NB4 (cell line): Measurements from ENCODE around the gene CGNL1.

Source experiments
- DNase-seq: peaks from one replicate; pipeline ENCODE4 v3.0.0; 2010; ENCODE audit warnings: low read depth
- H3K4me3 ChIP-seq: one replicate; pipeline ENCODE4 v1.5.1; 2011; ENCODE audit warnings: mild to moderate bottlenecking, low read depth, low read length, moderate library complexity
- CTCF ChIP-seq: IDR thresholded peaks from one replicate; pipeline ENCODE4 v1.5.1; 2012; ENCODE audit warnings: low read depth, low read length
- MAX ChIP-seq: IDR thresholded peaks from 2 replicates; pipeline ENCODE4 v1.6.1; 2011; ENCODE audit warnings: low read depth, low read length
- MYC ChIP-seq: IDR thresholded peaks from 2 replicates; pipeline ENCODE4 v1.6.1; 2011; ENCODE audit warnings: low read depth, low read length
- POLR2A ChIP-seq: IDR thresholded peaks from 2 replicates; pipeline ENCODE4 v1.6.1; 2011; ENCODE audit warnings: mild to moderate bottlenecking; ENCODE audit not compliant: insufficient read length; ENCODE audit errors: extremely low read depth

CGNL1 gene

DNA sequence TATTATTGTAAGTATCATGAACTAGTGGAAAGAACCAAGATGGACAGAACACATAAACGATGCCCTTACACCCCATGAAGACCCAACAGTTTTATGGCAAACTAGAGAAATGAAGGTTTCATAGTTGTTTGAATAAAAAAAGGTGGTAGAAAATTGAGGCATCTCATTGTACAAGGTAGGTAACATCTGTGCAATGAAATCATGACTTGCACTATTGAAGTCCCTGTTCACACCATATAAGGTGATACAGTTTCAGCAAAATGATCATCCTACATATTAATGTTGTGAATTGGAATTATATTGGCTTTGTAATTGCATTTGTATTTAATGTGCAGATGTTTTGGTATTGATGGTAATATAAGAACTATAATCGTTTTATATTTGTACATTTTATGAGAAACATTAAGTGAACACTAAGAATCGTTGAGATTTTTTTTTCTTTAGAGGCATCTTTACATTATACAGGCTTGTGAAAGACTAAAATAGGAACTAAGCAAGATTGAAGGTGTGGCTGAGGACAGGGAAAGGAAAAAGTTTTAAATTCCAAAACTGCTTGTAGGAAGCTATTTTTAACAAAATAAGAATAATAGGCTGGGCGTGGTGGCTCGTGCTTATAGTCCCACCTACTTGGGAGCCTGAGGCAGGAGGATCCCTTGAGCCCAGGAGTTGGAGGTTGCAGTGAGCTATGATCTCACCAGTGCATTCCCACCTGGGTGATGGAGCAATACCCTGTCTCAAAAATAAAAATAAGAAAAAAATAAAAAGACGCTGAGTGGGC is 48.5 kb downstream of the CGNL1 start:
- TF ChIP-seq MYC (no peak), POLR2A (no peak), CTCF (no peak), MAX (no peak)
- no peak for DNase-seq
- H3K4me3 ChIP-seq, result no peak overlapping the region

GRCh38 chr15:57425842-57426241 is 49.5 kb downstream of the CGNL1 start:
- no peak for DNase-seq
- no peak overlapping the region for H3K4me3 ChIP-seq
- TF ChIP-seq POLR2A (no peak), MAX (no peak), MYC (no peak), CTCF (no peak)

DNA sequence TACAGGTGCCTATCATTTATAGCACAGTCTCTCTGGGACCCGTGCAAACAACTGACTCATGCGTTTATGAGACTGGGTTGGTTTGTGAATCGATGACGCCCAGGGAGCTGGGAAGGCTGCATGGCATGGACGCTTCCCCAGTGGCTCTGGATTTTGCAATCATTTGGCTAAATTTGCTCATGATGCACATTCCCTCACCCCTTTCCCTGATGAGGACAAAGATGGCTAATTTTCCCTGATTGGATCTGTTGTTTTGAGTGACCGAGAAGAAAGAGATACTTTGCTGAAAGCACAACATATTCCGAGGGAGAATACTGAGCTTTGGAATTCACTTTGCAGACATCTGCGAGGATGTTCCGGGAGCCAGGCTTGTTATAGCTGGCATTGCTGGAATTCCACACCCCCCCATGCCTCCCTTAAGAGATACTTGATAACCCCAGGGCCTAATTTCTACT is 51.1 kb downstream of the CGNL1 start:
- no peak for DNase-seq
- H3K4me3 ChIP-seq, result no peak overlapping the region
- TF ChIP-seq MYC (no peak), MAX (no peak), POLR2A (no peak)

DNA sequence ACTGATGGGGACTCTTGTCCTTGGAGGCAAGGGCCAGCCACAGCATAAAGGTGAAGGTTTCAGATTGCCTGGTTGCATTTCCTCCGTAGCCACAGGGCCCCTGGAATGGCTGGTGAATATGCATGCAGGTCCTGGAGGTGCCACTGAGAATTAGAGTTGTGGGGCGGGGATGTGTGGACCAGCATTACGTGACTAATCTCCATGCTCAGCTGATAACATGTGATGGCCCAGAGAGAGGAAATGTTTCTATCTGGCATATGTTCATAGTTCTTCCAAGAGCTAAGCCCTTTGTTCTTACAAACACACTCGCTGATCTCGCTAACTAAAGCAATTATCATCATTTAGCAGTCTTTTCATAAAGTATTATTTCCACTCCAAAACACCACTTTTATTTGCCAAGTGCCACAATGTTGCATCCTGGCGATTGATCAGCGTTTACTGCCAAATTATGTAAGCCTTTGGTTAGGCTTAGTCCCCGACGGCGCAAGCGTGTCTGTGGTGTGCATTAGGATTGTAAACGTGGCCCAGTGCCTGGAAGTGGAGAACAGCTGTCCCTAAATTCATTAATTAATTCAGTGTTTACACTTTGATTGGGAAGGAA is 55.9 kb downstream of the CGNL1 start:
- no peak for TF ChIP-seq MAX
- TF ChIP-seq POLR2A, result no peak
- TF ChIP-seq MYC, result no peak
- TF ChIP-seq CTCF, result no peak
- no peak for DNase-seq
- no peak overlapping the region for H3K4me3 ChIP-seq

DNA sequence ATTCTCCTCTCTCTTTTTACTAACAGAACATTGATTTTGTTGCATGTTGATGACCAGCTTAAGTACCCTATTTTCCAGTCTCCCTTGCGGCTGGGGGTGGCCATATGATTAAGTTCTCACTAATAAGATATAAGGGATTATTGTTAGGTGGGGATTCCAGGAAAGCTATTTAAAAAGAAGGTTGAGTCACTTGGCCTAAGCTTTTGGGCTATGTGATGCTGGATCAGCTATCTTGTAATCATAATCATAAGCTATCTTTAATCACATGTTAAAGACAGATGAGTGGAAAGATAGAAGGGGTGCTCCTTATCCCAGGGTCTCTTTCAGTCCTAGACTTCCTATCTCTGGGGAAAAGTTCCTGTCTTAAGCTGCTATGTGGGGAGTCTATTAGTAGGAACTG is 59.9 kb downstream of the CGNL1 start:
- no peak overlapping the region for H3K4me3 ChIP-seq
- TF ChIP-seq MAX, result no peak
- TF ChIP-seq POLR2A, result no peak
- no peak for TF ChIP-seq MYC
- no peak for TF ChIP-seq CTCF
- no peak for DNase-seq

GRCh38 chr15:57436961-57437360 is 60.7 kb downstream of the CGNL1 start:
- TF ChIP-seq MAX, result no peak
- TF ChIP-seq CTCF, result no peak
- TF ChIP-seq POLR2A, result no peak
- no peak for TF ChIP-seq MYC
- DNase-seq, result no peak

More at GRCh38 chr15:57436961-57437360, 60.7 kb downstream of the CGNL1 start:
- H3K4me3 ChIP-seq, result no peak overlapping the region
